HG02798 (cell line): ENCODE data around the gene BCAS1.

Experiments used
- ATAC-seq: cut with Tn5 transposase; IDR thresholded peaks from one replicate; pipeline ENCODE4 v1.9.1; 2021; ENCODE audit warnings: mild to moderate bottlenecking; ENCODE audit not compliant: unreplicated experiment, poor library complexity

BCAS1 gene

GRCh38 chr20:54082100-54082499 lies 11.7 kb upstream of the BCAS1 start:
- ATAC-seq: no peak

DNA sequence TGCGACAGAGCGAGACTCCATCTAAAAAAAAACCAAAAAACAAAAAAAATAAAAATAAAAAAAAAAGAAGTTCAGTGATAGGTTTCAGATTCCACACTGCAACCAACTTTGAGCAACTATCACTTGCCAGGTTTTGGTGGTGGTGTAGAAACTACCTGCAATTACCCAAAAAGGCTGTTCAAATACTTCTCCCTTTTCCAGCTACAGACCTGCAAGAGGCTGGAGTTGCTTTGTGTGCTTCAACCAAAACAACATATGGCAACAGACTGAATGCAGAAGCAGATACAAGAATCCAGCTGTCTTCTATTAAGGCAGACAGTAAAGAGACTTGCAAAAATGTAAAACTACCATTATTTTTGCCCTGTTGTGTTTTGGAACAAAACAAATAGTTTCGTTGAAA lies 9.3 kb upstream of the BCAS1 start:
- peak; percentile 56 for ATAC-seq

GRCh38 chr20:54078296-54078984 lies 8.0 kb upstream of the BCAS1 start:
- no peak for ATAC-seq

DNA sequence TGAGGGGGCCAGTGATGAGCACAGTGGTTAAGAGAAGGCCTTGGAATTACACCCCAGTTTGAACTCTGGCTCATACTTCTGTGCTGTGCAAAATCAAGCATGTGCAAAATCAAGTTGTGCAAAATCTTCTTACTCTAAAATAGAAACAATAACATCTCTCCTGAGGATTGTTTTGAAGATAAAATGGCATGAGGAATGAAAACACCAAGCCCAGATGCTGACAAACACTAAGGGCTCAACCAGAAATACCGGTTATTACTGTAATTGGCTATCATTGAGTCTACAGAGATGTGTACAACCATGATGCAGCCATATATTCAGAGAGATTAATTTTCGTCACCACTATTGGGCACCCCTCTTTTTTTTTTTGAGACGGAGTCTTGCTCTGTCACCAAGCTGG lies 5.9 kb upstream of the BCAS1 start:
- no peak for ATAC-seq

- no peak for ATAC-seq
Observed at GRCh38 chr20:54075322-54075721, 4.9 kb upstream of the BCAS1 start.

DNA sequence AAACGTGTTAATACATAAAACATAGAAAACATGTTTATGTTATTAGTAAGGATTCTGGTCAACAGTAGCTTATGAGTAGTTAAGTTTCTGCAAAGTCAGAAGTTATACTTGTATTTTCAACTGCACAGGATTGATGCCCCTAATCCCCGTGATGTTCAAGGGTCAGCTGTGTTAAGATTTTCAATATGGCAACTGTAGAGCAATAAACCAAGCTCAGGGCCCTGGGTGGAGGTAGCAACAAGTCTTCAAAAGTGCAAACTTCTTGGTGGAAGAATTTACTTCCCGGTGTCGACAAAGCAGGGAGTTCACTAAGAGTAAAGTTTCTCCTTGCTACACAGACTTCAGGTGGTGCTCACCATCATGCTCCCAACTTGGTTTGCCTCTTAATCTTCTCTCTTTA lies 4.1 kb upstream of the BCAS1 start:
- no peak for ATAC-seq

GRCh38 chr20:54073288-54073687 lies 2.9 kb upstream of the BCAS1 start:
- ATAC-seq: no peak

DNA sequence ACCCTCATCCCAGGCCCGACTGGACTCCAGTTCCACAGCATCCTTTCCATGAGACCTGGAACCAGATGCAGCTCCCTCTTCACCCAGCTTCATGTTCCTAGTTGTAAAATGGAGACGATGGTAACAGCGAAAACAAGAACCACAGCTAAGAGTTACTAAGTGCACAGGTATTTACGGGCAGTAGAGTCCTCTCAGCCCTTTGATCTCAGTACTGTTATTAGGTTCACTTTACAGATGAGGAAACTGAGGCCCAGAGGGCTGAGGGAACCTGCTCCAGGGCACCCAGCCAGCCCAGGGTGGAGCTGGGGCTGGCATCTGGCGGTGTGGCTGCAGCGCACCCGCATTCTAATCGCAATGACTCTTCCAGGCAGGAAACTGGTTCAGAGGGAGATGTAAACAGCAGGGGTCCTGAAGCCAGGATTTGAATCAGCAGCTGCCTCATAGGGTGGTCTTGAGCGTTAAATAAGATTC lies 858 bp downstream of the BCAS1 start:
- no peak for ATAC-seq

DNA sequence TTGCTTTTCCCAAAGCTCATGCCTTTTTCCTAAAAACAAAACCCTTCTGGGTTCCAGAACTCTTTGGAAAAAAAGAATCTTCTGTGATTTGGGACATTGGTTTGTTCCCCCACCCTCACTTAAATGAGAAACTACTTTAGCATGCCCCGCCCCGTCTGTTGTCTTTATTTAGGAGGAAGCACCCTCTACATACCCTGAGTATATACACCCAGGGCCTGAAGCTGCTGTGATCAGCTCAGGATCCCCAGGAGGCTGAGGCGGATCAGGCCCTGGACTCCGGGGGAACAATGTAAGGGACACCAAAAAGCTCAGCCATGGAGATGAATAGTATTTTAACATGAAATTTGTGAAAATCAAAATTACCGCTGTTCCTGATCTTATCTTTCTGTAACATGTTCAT lies 1.4 kb downstream of the BCAS1 start:
- no peak for ATAC-seq

DNA sequence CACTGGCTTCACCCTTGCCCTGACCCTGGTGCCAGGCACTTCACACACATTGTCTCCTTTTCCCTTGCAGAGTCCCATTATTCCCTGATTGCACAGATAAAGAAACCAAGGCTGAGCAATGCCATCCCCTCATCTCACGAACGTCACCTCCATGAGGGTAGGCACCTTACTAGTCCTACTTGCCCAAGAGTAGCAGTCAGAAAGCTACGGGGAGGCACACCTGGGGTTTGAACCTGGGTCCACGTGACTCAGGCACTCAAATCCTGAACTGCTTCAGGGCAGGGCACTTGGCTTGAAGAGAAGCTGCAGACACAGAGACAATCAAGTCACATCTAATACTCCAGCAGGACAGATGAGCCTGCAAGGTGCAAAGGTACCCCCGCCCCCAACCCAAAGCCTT lies 1.9 kb downstream of the BCAS1 start:
- ATAC-seq: no peak

DNA sequence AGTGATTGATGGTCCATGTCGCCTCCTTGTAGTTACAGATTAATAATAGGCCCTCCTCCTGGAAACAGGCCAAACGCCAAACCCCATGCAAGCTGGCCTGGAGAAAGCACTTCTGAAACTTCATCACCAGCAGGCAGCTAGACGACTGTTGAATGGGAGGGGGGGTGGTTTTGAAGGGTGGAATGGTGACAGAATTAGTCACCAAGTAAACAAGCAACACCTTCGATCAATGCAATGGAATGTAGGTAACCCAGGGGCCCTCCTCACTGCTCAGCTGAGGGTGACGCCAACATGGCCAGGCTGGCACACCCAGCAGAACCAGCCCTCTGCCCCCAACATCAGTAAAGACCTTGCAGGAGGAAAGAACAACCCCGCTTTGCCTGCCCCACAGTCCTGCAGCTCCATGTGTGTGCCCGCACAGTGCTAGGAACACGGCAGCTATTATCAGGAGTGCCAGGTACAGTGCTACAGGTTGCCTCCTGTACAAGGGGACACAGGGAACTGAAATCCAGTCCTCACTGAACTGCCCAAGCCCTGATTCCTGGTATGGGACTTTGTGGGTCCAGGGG lies 2.7 kb downstream of the BCAS1 start:
- peak; percentile 60 for ATAC-seq

- ATAC-seq: no peak
Observed at GRCh38 chr20:54065601-54066038, 4.8 kb downstream of the BCAS1 start.

GRCh38 chr20:54064939-54065338 lies 5.5 kb downstream of the BCAS1 start:
- ATAC-seq: no peak

DNA sequence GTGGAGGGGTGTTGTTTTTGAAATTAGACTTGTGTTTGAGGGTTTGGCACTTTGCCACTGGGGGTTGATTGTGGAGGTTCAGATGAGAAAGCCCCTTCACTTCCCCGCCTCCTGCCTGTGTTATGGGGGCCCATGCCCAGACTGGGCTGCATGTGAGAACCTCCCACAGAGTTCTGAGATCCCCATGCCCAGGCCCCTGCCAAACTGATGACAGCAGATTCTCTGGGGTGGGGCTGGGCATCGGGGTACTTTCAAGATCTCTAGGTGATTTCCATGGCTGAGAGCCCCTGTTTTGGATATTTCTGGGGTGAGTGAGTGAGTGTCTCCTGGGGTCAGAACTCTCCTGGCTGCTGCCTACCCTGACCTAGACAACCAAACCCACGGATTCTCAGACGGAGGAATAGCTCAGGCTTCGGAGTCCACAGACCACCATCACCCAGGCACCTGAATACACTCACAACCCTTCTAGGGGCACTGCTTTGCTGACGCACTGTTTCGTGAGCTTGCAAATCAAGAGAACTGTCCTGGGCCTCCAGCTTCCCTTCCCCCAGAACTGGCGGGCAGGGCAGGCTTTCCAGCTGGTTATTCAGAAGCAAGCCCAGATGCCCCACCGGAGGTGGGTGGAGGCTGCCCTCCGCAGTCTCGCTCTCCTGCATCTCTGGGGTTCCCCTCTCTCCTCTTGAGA lies 6.3 kb downstream of the BCAS1 start:
- peak; percentile 39 for ATAC-seq

GRCh38 chr20:54063580-54063979 lies 6.8 kb downstream of the BCAS1 start:
- no peak for ATAC-seq

DNA sequence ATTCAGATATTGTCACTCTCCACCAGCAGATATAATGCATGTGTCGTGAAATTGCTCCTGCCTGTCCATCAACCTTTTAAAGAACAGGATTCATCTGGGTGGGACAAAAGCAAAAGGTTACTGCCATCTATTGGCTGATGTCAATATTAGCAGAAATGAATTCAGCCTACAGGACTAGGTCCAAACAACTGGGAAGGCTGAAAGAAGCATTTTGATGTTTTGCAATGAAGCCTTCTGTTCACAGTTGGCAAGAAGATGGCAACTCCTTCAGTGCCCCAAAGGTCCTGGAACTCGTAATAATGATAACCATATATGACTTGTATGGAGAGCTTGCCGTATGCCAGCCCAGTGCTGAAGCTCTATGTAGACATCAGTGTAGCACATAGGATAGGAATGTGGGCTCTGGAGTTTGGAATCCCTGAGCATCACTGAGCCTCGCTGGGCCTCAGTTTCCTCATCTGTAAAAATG lies 7.5 kb downstream of the BCAS1 start:
- peak; percentile 37 for ATAC-seq

DNA sequence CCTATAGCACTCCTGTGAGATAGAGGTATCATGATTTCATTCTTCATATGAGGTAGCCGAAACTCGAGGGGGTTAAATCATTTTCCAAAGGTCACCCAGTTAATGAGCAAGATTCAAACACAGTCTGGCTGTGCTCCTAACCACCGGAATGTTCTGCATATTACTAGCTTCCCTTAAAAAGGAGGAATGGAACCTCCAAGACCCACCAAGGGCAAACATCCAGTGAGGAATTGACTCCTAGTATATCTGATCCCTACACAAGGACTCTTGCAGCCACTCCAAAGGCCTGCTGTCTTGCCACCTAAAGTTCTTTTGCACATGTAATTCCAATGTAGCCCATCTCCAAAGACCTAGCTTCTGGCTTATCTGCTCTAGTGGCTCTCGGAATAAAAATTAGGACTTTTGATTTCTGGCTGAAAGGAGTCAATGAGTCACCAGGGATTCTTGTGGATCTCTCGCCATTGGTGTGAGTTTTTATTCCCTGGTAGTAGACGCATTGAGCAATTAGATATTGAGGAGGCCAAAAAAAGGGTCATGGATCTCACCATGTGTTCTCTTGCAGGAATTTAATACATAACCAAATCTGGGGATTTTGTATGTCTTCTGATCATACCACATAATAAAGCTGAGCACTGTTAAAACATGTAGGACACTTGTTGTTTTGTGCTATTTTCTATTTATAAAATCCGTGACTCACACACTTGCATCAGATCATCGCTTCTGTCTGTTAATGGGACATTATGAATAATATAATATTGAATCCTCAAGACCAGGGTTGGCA lies 9.1 kb downstream of the BCAS1 start:
- no peak for ATAC-seq

GRCh38 chr20:54059691-54060364 lies 10.6 kb downstream of the BCAS1 start:
- ATAC-seq: no peak

DNA sequence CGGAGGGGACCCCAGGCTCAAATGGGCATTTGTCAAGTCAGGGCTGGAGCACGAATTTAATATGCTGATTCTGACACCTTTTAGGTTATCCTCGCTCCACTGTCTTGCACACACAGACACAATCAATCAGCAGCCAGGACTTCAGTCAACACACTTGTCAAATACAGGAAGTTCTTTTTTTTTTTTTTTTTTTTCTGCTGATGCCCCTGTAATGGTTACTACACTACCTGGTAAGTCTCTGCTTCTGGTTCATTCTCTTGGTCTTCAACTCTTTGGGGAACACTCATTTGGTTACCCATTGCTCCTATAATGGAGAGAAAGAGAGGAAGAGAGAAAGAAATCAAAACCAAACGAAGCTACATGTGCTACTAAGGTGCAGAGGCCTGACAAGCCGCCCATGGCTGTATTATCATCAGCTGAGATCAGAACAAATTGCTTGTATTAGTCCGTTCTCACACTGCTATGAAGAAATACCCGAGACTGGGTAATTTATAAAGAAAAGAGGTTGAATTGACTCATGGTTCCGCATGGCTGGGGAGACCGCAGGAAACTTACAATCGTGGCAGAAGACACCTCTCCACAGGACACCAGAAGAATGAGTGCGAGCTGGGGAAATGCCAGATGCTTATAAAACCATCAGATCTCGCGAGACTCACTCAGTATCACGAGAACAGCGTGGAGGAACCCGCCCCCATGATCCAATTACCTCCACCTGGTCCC lies 11.8 kb downstream of the BCAS1 start:
- peak; percentile 59 for ATAC-seq
